CD4-positive, alpha-beta T cell (primary cell): ENCODE results near the gene LY9. TPM values are rescaled to one million over a fixed set of nuclear protein-coding genes. Genes with fewer than 3 reads are reported as not detected.

Experiments used
- ATAC-seq: fragments of 200-7000 bp; cut with Tn5 transposase; one replicate; pipeline ENCODE4 v1.10.0; 2022; ENCODE audit warnings: mild to moderate bottlenecking; ENCODE audit not compliant: poor library complexity
- CTCF ChIA-PET: fragments of 350-600 bp; sonication (Branson Sonifier 250); formaldehyde crosslinking; loops from one replicate; lab custom pipeline; 2021; ENCODE audit warnings: antibody characterized with exemption, inconsistent platforms; lab: Charles Lee
- POLR2A ChIA-PET: fragments of 350-600 bp; sonication (Branson Sonifier 250); formaldehyde crosslinking; loops from one replicate; lab custom pipeline; 2021; ENCODE audit warnings: antibody characterized with exemption, inconsistent platforms; lab: Charles Lee
- DNase-seq, 14 experiments: peaks; one replicate each; pipeline ENCODE4 v3.0.0-alpha.2; 2013 to 2020; ENCODE audit warnings: mixed read lengths in 2 of 14
- H3K27ac ChIP-seq, 2 donors: one replicate each; pipeline versions ENCODE4 v1.5.1 to v1.7.0; 2013; ENCODE audit warnings: low read length in 2 of 2, low read depth in 1 of 2, mild to moderate bottlenecking in 1 of 2
- H3K27me3 ChIP-seq, 2 experiments: 1 replicate in 1 of 2; 2 replicates in 1 of 2; pipeline versions ENCODE4 v1.6.1 to v1.7.0; 2013; ENCODE audit warnings: low read length in 2 of 2, control low read depth in 1 of 2, mild to moderate bottlenecking in 1 of 2, moderate library complexity in 1 of 2; ENCODE audit not compliant: insufficient read depth in 2 of 2, control insufficient read depth in 1 of 2
- H3K36me3 ChIP-seq: one replicate; pipeline ENCODE4 v1.6.1; 2013; ENCODE audit warnings: low read length, control low read depth; ENCODE audit not compliant: insufficient read depth
- H3K4me1 ChIP-seq: one replicate; pipeline ENCODE4 v1.6.1; 2013; ENCODE audit warnings: low read length, control low read depth; ENCODE audit not compliant: insufficient read depth
- H3K4me3 ChIP-seq: one replicate; pipeline ENCODE4 v1.5.1; 2013; ENCODE audit warnings: mild to moderate bottlenecking, low read length, moderate library complexity
- H3K9me3 ChIP-seq, 2 experiments: 1 replicate in 1 of 2; 2 replicates in 1 of 2; pipeline versions ENCODE4 v1.6.1 to v1.7.0; 2013; ENCODE audit warnings: low read length in 2 of 2, mild to moderate bottlenecking in 2 of 2, control low read depth in 1 of 2, moderate library complexity in 1 of 2; ENCODE audit not compliant: control insufficient read depth in 1 of 2, insufficient read depth in 1 of 2
- H3K27ac Mint-ChIP-seq: one replicate; pipeline ENCODE4 v1.8.0; 2020; ENCODE audit warnings: mixed read lengths
- H3K27me3 Mint-ChIP-seq: one replicate; pipeline ENCODE4 v1.8.0; 2021; ENCODE audit warnings: mixed read lengths
- H3K36me3 Mint-ChIP-seq: one replicate; pipeline ENCODE4 v1.8.0; 2021; ENCODE audit warnings: low read depth, mixed read lengths
- H3K4me1 Mint-ChIP-seq: one replicate; pipeline ENCODE4 v1.8.0; 2021; ENCODE audit warnings: low read depth, mixed read lengths
- H3K4me3 Mint-ChIP-seq: one replicate; pipeline ENCODE4 v1.8.0; 2020; ENCODE audit warnings: mild to moderate bottlenecking, mixed read lengths
- H3K9me3 Mint-ChIP-seq: one replicate; pipeline ENCODE4 v1.8.0; 2020; ENCODE audit warnings: mixed read lengths
- intact Hi-C, 2 experiments: fragments of 100-400 bp; cut with DNase I in 1 of 2; cut with micrococcal nuclease in 1 of 2; formaldehyde crosslinking; loops; one replicate each; pipeline versions ENCODE4 v1.15.1 to v1.9.0; 2023 to 2025; cut with DNase I, micrococcal nuclease
- total RNA-seq, 174 experiments: library from RNA in 2 of 174; stranded (reverse) in 2 of 174; gene quantifications; one replicate each; pipeline ENCODE4 v1.2.3 and lab custom pipeline; 2021 to 2026
- TF ChIP-seq, protein P1 (sequence below): fragments of 200-600 bp; IDR thresholded peaks from one replicate; pipeline ENCODE4 v1.8.0; 2022; ENCODE audit warnings: antibody characterized with exemption, mild to moderate bottlenecking

Gene LY9
- total RNA-seq, 2 experiments from 2014 or later, result 124 TPM

DNA sequence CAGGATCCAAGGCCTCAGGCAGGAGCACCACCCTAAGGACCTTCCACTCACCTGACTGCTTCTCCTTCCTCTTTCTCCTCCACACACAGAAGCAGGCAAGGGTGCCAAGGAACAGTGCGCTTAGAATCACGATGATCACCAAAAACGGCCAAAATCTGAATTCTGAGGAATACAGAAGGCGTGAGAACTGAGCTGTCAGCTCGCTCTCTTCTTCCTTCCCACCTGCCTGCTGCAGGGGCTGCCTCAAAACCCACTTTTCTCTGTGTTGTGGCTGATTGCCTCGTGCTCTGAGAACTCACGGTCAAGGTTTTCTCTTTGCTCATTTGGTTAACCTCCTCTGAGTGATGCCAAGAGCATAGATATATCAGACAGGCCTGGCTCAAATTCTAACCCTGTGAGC lies 42.9 kb downstream of the LY9 start:
- H3K4me3 Mint-ChIP-seq, result peak overlapping the region; percentile 79
- Histone ChIP-seq H3K4me1 (peaks cover 55% of the 10 kb centered on the region), H3K27ac (peak overlapping the region; percentile 76 to 79), H3K36me3 (no peaks in the 10 kb centered on the region), H3K9me3 (no peaks in the 10 kb centered on the region), H3K4me3 (no peak overlapping the region), H3K27me3 (no peaks in the 10 kb centered on the region)
- ChIA-PET POLR2A (interaction anchor here (0.9 to 2.7 kb wide), 2 partner anchors 17 to 127 kb away, joined by 3 to 13 read pairs; no protein-coding TSS in a partner anchor), CTCF (interaction anchor here (1.2 to 3.1 kb wide), 3 partner anchors 71 to 151 kb away, joined by 6 to 20 read pairs (median 9); no protein-coding TSS in a partner anchor)
- peak in 2 of 14 experiments; percentile 31 to 34 for DNase-seq
- H3K4me1 Mint-ChIP-seq, result peaks cover 71% of the 10 kb centered on the region
- H3K27me3 Mint-ChIP-seq, result no peaks in the 10 kb centered on the region
- peaks cover 4% of the 10 kb centered on the region for H3K36me3 Mint-ChIP-seq
- no peak for ATAC-seq
- intact Hi-C loops, result loop anchor here (5.0 to 10.0 kb wide), 4 partner anchors 42 to 258 kb away; partner anchors contain the start of genes KLHDC9 (in 2 of the 2) and LY9 (in 1 of the 2)
- TF ChIP-seq, protein P1, sequence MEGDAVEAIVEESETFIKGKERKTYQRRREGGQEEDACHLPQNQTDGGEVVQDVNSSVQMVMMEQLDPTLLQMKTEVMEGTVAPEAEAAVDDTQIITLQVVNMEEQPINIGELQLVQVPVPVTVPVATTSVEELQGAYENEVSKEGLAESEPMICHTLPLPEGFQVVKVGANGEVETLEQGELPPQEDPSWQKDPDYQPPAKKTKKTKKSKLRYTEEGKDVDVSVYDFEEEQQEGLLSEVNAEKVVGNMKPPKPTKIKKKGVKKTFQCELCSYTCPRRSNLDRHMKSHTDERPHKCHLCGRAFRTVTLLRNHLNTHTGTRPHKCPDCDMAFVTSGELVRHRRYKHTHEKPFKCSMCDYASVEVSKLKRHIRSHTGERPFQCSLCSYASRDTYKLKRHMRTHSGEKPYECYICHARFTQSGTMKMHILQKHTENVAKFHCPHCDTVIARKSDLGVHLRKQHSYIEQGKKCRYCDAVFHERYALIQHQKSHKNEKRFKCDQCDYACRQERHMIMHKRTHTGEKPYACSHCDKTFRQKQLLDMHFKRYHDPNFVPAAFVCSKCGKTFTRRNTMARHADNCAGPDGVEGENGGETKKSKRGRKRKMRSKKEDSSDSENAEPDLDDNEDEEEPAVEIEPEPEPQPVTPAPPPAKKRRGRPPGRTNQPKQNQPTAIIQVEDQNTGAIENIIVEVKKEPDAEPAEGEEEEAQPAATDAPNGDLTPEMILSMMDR, result no peak
- no peaks in the 10 kb centered on the region for H3K9me3 Mint-ChIP-seq
- H3K27ac Mint-ChIP-seq, result peak overlapping the region; percentile 96

DNA sequence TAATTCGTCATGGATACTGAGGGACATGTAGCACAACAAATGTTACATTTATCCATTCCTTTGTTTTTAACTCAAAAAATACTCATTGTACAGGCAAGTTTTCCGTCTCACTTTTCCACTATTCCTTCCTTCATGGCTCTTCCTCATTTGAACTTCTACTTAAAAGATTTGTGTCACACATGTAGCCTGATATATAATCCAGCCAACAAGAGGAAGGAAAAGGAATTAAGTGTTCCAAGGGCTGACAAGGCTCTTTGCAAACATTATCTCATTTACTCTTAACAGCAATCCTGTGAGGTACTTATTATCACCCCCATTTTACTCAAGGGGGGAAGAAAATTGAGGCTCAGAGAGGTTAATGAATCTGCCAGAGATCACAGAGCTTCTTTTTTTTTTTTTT lies 43.8 kb downstream of the LY9 start:
- no peak overlapping the region for H3K4me3 Mint-ChIP-seq
- no peaks in the 10 kb centered on the region for H3K36me3 ChIP-seq
- H3K9me3 Mint-ChIP-seq, result no peaks in the 10 kb centered on the region
- no peaks in the 10 kb centered on the region for H3K27me3 Mint-ChIP-seq
- CTCF ChIA-PET, result no interaction called here
- TF ChIP-seq, protein P1, result no peak
- H3K9me3 ChIP-seq, result no peaks in the 10 kb centered on the region
- H3K27me3 ChIP-seq, result no peaks in the 10 kb centered on the region
- ATAC-seq (no peak), DNase-seq (no peak)
- H3K36me3 Mint-ChIP-seq, result peaks cover 3% of the 10 kb centered on the region
- H3K27ac Mint-ChIP-seq, result peak overlapping the region; percentile 96
- H3K4me1 Mint-ChIP-seq, result peaks cover 65% of the 10 kb centered on the region
- intact Hi-C loops, result loop anchor here (5.0 to 10.0 kb wide), 4 partner anchors 42 to 258 kb away; partner anchors contain the start of genes KLHDC9 (in 2 of the 2) and LY9 (in 1 of the 2)
- POLR2A ChIA-PET, result interaction anchor here (0.5 kb wide), 1 partner anchor 58 kb away, joined by 3 read pairs; no protein-coding TSS in a partner anchor
- no peak overlapping the region for H3K4me3 ChIP-seq
- no peak overlapping the region for H3K27ac ChIP-seq
- H3K4me1 ChIP-seq, result peaks cover 51% of the 10 kb centered on the region

DNA sequence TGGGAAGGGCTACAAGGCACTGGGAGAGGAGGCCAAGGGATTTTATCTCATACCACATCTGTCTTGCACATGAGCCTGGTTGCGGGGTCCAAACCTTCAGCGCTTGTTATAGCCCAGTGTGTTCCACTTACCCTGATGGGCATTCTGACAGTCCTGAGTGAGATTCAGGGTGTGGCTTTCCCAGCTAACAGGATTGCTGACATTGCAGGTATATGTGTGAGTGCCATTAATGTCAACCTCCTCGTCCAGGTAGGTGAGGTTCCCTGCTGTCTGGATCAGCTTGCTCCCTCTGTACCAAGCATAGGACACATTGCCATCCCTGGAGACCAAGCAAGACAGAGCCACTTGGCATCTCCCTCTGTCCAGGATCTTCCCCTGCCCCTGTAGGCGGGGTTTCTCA lies 45.1 kb downstream of the LY9 start:
- no peak overlapping the region for H3K27ac Mint-ChIP-seq
- TF ChIP-seq, protein P1, result no peak
- H3K9me3 ChIP-seq, result no peaks in the 10 kb centered on the region
- H3K4me1 ChIP-seq, result peaks cover 39% of the 10 kb centered on the region
- peaks cover 52% of the 10 kb centered on the region for H3K4me1 Mint-ChIP-seq
- intact Hi-C loops, result no loop called here
- ATAC-seq, result no peak
- no peaks in the 10 kb centered on the region for H3K27me3 ChIP-seq
- no peak overlapping the region for H3K4me3 ChIP-seq
- no peak for DNase-seq
- no peaks in the 10 kb centered on the region for H3K9me3 Mint-ChIP-seq
- no peaks in the 10 kb centered on the region for H3K36me3 Mint-ChIP-seq
- CTCF ChIA-PET, result interaction anchor here (0.9 to 1.2 kb wide), 2 partner anchors 63 to 149 kb away, joined by 3 read pairs; no protein-coding TSS in a partner anchor
- H3K27ac ChIP-seq, result no peak overlapping the region
- H3K27me3 Mint-ChIP-seq, result no peaks in the 10 kb centered on the region
- POLR2A ChIA-PET, result no interaction called here
- H3K4me3 Mint-ChIP-seq, result no peak overlapping the region
- no peaks in the 10 kb centered on the region for H3K36me3 ChIP-seq
